K562 (cell line): ENCODE results near the gene USPL1.

Experiments
- CBX2 ChIP-seq: fragments of 200-600 bp; sonication (generic); IDR thresholded peaks from one replicate; pipeline ENCODE4 v1.6.1; 2012; ENCODE audit warnings: mild to moderate bottlenecking, low read length, inconsistent platforms; ENCODE audit not compliant: insufficient read depth, poor library complexity, severe bottlenecking
- CEBPB ChIP-seq: fragments of 450-650 bp; IDR thresholded peaks from 2 replicates; pipeline ENCODE4 v1.6.1; 2016; ENCODE audit warnings: missing genetic modification characterization, missing compliant biosample characterization
- CTCF ChIP-seq, 3 experiments: IDR thresholded peaks in 2 of 3; conservative IDR thresholded peaks in 1 of 3; 2 replicates each; pipeline ENCODE4 v1.5.1; 2011 to 2012; ENCODE audit warnings: low read length in 3 of 3, mild to moderate bottlenecking in 3 of 3, control low read depth in 2 of 3, improper control_type of control experiment in 1 of 3, inconsistent platforms in 1 of 3, low read depth in 1 of 3, mixed read lengths in 1 of 3, moderate library complexity in 1 of 3; ENCODE audit not compliant: insufficient read depth in 2 of 3
- POLR2A ChIP-seq: fragments of 450-650 bp; conservative IDR thresholded peaks from 2 replicates; pipeline ENCODE4 v1.6.1; 2016

GRCh38 chr13:30681843-30682242, 64.1 kb downstream of the USPL1 start:
- TF ChIP-seq POLR2A (no peak), CBX2 (no peak), CTCF (IDR thresholded peaks at IDR 0.05 in 2 of 3, conservative IDR thresholded peaks at IDR 0.05 in 1 of 3; ENCODE audit: insufficient read depth in 2 of 3, low read depth in 1 of 3, low read length in 3 of 3) (no peak), CEBPB (no peak)
